WTC11 (cell line): ENCODE data around the gene PCSK2. TPM values are rescaled to one million over a fixed set of nuclear protein-coding genes. Genes with fewer than 3 reads are reported as not detected.
A peak's percentile ranks its signal among the peaks of the same experiment; 100 is the strongest.

Source experiments
- ATAC-seq: fragments of 200-7000 bp; cut with Tn5 transposase; 2 replicates; pipeline ENCODE4 v1.10.0; 2021; ENCODE audit warnings: mild to moderate bottlenecking, moderate library complexity
- CTCF ChIA-PET: fragments of 300-600 bp; sonication (Branson Sonifier 250); formaldehyde crosslinking; loops from one replicate; lab custom pipeline; 2021; ENCODE audit warnings: antibody characterized with exemption; lab: Charles Lee
- POLR2A ChIA-PET: fragments of 350-600 bp; sonication (Branson Sonifier 250); formaldehyde crosslinking; loops from one replicate; lab custom pipeline; 2021; ENCODE audit warnings: antibody characterized with exemption; lab: Charles Lee
- DNase-seq: peaks from one replicate; pipeline ENCODE4 v3.0.0; 2021; ENCODE audit warnings: low spot score
- H3K27ac Mint-ChIP-seq: 2 replicates; pipeline ENCODE4 v1.8.0; 2021; ENCODE audit warnings: mixed read lengths
- H3K27me3 Mint-ChIP-seq: 2 replicates; pipeline ENCODE4 v1.8.0; 2021; ENCODE audit warnings: low read depth, mild to moderate bottlenecking, moderate library complexity, mixed read lengths
- H3K36me3 Mint-ChIP-seq: 2 replicates; pipeline ENCODE4 v1.8.0; 2021; ENCODE audit warnings: mixed read lengths
- H3K4me1 Mint-ChIP-seq: 2 replicates; pipeline ENCODE4 v1.8.0; 2022; ENCODE audit warnings: mixed read lengths
- H3K4me3 Mint-ChIP-seq: 2 replicates; pipeline ENCODE4 v1.8.0; 2021; ENCODE audit warnings: mild to moderate bottlenecking, moderate library complexity, mixed read lengths
- H3K9me3 Mint-ChIP-seq: 2 replicates; pipeline ENCODE4 v1.8.0; 2021; ENCODE audit warnings: mixed read lengths
- ATF6 ChIP-seq: sonication (generic); formaldehyde crosslinking; IDR thresholded peaks from 2 replicates; pipeline ENCODE4 v1.8.1; 2023; ENCODE audit warnings: mild to moderate bottlenecking, missing genetic modification reagents
- CREB1 ChIP-seq: sonication (generic); formaldehyde crosslinking; IDR thresholded peaks from 2 replicates; pipeline ENCODE4 v1.8.0; 2023; ENCODE audit warnings: mild to moderate bottlenecking, missing genetic modification reagents
- EMX1 ChIP-seq: fragments of 250-450 bp; sonication (Bioruptor Pico); IDR thresholded peaks from 2 replicates; pipeline ENCODE4 v1.8.0; 2021; ENCODE audit warnings: mild to moderate bottlenecking
- ESRRA ChIP-seq: sonication (generic); formaldehyde crosslinking; IDR thresholded peaks from 2 replicates; pipeline ENCODE4 v1.8.1; 2022; ENCODE audit warnings: mild to moderate bottlenecking, missing genetic modification reagents, borderline replicate concordance
- ETV6 ChIP-seq: sonication (generic); formaldehyde crosslinking; IDR thresholded peaks from 2 replicates; pipeline ENCODE4 v1.8.1; 2022; ENCODE audit warnings: mild to moderate bottlenecking, missing genetic modification reagents
- GABPB1 ChIP-seq: sonication (generic); formaldehyde crosslinking; IDR thresholded peaks from 2 replicates; pipeline ENCODE4 v1.8.1; 2023; ENCODE audit warnings: mild to moderate bottlenecking, missing genetic modification reagents
- GRHL2 ChIP-seq: fragments of 250-450 bp; sonication (Bioruptor Pico); IDR thresholded peaks from 2 replicates; pipeline ENCODE4 v1.8.0; 2022; ENCODE audit warnings: mild to moderate bottlenecking, moderate library complexity; ENCODE audit not compliant: insufficient replicate concordance, severe bottlenecking
- HMGXB4 ChIP-seq: sonication (generic); formaldehyde crosslinking; IDR thresholded peaks from 2 replicates; pipeline ENCODE4 v1.8.1; 2023; ENCODE audit warnings: mild to moderate bottlenecking, moderate library complexity, missing genetic modification reagents
- MAX ChIP-seq: sonication (generic); formaldehyde crosslinking; IDR thresholded peaks from 2 replicates; pipeline ENCODE4 v1.8.0; 2022; ENCODE audit warnings: mild to moderate bottlenecking, missing genetic modification reagents
- PRDM15 ChIP-seq: sonication (generic); formaldehyde crosslinking; IDR thresholded peaks from 2 replicates; pipeline ENCODE4 v1.8.0; 2022; ENCODE audit warnings: missing genetic modification reagents
- PREB ChIP-seq: sonication (generic); formaldehyde crosslinking; IDR thresholded peaks from 2 replicates; pipeline ENCODE4 v1.8.1; 2022; ENCODE audit warnings: mild to moderate bottlenecking, missing genetic modification reagents, moderate library complexity, borderline replicate concordance
- RORB ChIP-seq: fragments of 250-450 bp; sonication (Bioruptor Pico); IDR thresholded peaks from 2 replicates; pipeline ENCODE4 v1.9.0; 2021; ENCODE audit warnings: mild to moderate bottlenecking
- SMAD3 ChIP-seq: sonication (generic); formaldehyde crosslinking; IDR thresholded peaks from 2 replicates; pipeline ENCODE4 v1.8.0; 2022; ENCODE audit warnings: missing genetic modification reagents, mild to moderate bottlenecking, borderline replicate concordance
- TEAD4 ChIP-seq: sonication (generic); formaldehyde crosslinking; IDR thresholded peaks from 2 replicates; pipeline ENCODE4 v1.8.0; 2022; ENCODE audit warnings: mild to moderate bottlenecking, missing genetic modification reagents
- ZMAT4 ChIP-seq: fragments of 250-450 bp; sonication (Bioruptor Pico); IDR thresholded peaks from 2 replicates; pipeline ENCODE4 v1.9.0; 2021; ENCODE audit warnings: mild to moderate bottlenecking
- total RNA-seq: library from RNA; stranded (reverse); gene quantifications from 3 replicates; pipeline ENCODE4 v1.2.3, GENCODE V29; 2021

Gene PCSK2
- total RNA-seq, 1 experiment from 2014 or later = 0.74 TPM

- DNase-seq (no peak), ATAC-seq (peak; percentile 8; the same call in 1 of the 2 replicates)
- Mint-ChIP-seq H3K27ac (no peak overlapping the region), H3K4me1 (peaks cover 12% of the 10 kb centered on the region), H3K4me3 (peak overlapping the region; percentile 72), H3K27me3 (peaks cover 10% of the 10 kb centered on the region), H3K36me3 (no peaks in the 10 kb centered on the region; the same call in 1 of the 2 replicates), H3K9me3 (no peaks in the 10 kb centered on the region)
- ChIA-PET CTCF (interaction anchor here (0.5 to 3.4 kb wide), 29 partner anchors 9 to 491 kb away, joined by 3 to 42 read pairs (median 5); partner anchors contain the start of genes BFSP1, DSTN and RRBP1), POLR2A (interaction anchor here (1.6 kb wide), 1 partner anchor 66 kb away, joined by 7 read pairs; the partner anchor contains the start of gene DSTN)
- TF ChIP-seq ESRRA (no peak), RORB (CRISPR knock-in tag) (no peak), SMAD3 (no peak), ZMAT4 (CRISPR knock-in tag) (no peak), HMGXB4 (CRISPR knock-in tag) (no peak), PREB (CRISPR knock-in tag) (no peak), GABPB1 (CRISPR knock-in tag) (no peak), GRHL2 (CRISPR knock-in tag) (no peak), ETV6 (CRISPR knock-in tag) (no peak), ATF6 (CRISPR knock-in tag) (no peak), EMX1 (CRISPR knock-in tag) (no peak), CREB1 (CRISPR knock-in tag) (no peak), TEAD4 (CRISPR knock-in tag) (no peak), MAX (CRISPR knock-in tag) (no peak), PRDM15 (CRISPR knock-in tag) (no peak)
Measured at GRCh38 chr20:17504066-17504897, 277.4 kb downstream of the PCSK2 start.
